Measurements from ENCODE around the gene PDE11A.

Gene PDE11A

GRCh38 chr2:177694348-177694747, 378.2 kb downstream of the PDE11A start:
- no peak for DNase-seq (ENCODE audit: low read depth, low spot score)

DNA sequence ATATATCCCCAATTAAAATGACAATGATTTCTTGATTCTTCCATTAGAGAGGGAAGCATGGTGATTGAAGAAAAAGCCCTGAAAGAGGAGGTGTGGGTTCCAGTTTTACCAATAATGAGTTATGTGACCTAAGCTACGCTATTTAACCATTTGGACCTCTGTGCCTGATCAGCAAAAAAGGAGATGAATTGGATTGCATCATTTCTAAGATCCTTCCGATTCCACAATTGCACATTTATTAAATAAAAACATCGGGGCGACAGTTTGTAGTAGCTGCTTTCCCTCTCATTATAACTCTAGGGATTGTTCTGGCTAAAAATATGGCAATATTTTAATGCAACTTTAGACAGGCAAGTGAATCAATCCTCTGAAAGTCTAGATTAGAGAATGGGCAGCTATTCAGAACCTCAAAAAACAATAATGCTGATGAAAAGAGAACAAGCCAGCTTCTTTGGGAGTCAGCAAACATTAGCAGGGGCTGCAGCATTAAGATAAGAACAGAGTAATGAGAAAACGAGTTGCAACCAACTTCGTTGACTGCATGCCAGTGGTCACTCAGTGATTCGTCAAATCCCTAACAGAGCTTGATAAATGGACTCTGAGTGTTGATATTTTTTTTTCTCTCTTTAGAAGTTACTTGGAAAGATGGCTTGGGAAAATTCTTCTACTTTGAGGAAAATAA, 378.8 kb downstream of the PDE11A start:
- DNase-seq (ENCODE audit: low read depth, low spot score) = no peak

- DNase-seq (ENCODE audit: low read depth, low spot score) = no peak
Measured at GRCh38 chr2:177692783-177693269, 379.8 kb downstream of the PDE11A start.

DNA sequence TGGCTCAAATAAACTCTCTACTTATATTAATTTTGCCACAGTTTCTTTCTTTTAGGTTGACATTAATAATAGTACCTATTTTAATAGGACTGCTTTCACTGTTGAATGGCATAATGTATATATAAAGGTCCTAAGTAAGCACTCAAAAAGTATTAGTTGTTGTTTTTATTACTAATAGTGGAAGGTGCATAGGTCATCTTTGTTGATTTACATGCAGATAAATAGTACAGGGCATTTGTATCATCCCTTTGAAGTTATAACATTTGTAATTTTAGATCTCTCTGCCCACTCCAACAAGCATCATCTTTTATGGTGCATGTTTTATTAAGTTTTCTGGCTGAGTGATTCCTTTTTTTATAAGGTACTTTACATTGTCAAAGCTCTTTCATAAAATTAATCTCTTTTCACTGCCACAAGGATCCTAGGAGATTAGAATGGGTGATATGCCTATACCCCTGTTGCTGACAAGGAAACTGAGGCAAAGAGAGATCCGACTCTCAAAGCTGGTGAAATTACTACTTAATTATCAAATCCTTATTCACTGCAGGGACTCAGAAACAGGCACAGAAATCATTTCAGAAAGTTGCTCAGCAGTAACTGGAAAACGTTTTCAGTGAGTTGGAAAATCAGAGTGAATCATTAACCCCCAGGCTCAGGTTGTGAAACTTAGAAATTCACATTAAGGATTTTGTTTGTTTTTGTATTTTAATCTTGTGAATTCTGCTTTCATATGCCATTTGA, 380.4 kb downstream of the PDE11A start:
- no peak for DNase-seq (ENCODE audit: low read depth, low spot score)

DNA sequence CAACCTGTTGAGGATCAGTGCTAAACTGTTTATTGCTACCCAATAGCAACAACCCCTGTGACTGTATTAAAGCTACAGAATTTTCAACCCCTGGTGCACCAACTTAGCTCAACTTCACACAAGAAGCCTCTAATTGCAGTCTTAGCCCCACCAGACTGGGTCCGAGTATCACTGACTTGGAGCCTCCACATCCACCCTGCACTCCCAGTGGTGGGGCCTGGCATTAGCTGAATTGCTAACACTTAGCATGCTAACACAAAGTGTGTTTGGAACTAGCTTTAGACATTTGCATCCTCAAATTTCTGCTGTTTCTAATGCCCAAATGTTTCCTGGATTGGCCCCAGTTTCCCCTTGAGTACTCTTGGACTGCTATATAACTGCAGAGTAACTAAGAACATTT, 381.4 kb downstream of the PDE11A start:
- DNase-seq (ENCODE audit: low read depth, low spot score) = no peak

GRCh38 chr2:177689623-177690022, 383.0 kb downstream of the PDE11A start:
- no peak for DNase-seq (ENCODE audit: low read depth, low spot score)

DNA sequence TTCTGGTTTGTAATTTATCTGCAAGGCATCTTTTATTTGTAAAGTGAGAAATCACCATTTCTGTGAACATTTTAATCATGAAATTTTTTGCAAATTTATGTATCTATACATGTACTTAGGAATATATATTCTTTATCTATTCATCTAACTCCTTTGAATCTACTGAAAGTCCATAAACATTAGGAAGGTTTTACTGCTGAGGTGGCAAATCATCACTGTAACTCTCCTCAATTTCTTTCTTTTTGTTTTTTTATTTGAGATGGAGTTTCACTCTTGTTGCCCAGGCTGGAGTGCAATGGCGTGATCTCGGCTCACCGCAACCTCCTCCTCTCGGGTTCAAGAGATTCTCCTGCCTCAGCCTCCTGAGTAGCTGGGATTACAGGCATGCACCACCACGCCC, 383.7 kb downstream of the PDE11A start:
- no peak for DNase-seq (ENCODE audit: low read depth, low spot score)

- no peak for DNase-seq (ENCODE audit: low read depth, low spot score)
Measured at GRCh38 chr2:177683661-177684069, 388.9 kb downstream of the PDE11A start.

DNA sequence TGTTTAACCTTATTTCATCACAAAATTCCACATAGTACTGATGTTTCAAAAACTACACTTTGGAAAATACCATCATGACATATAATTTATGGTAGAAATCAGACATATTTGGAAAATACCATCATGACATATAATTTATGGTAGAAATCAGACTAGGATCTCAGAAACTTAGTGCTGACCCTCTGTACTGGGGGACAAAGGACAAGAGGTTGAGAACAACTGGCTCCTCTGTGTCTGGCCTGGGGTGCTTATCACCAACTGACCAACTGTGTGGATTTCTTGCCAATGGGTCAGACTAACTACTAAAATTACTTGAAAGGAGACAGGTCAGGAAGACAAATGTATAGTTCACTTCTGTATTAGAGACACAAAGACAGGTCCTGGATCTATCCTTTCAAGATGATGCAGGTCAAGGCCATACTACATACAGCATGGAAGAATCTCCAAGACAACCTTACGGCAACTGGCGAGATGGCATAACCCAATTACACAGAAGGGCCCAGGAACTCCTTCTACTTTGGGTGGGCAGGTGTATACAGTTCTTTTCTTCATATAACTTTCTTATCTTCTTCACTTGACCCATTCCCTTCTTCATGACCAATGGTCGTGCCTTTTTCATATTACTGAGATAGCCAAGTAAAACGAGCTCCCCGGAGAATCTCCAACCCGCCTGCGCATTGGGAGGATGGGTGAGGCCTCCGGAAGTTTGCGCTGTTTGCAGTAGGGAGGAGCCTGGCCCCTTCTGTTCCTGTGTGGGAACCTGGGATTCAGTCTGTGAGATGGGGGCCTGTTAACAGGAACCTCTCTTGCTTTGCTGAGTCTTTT, 389.5 kb downstream of the PDE11A start:
- DNase-seq (ENCODE audit: low read depth, low spot score) = no peak

DNA sequence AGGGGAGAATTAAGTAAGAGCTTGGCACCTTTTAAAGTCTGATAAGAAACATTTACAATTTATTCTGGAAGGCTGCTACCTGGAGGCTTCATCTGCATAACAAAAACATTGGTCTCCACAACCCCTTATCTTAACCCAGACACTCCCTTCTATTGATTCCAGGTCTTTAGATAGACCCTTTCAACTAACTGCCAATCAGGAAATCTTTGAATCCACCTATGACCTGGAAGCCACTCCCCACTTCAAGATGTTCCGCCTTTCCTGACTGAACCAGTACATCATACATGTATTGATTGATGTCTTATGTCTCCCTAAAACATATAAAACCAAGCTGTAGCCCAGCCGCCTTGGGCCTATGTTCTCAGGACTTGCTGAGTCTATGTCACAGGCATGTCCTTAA, 390.6 kb downstream of the PDE11A start:
- DNase-seq (ENCODE audit: low read depth, low spot score) = no peak

GRCh38 chr2:177680866-177681712, 391.5 kb downstream of the PDE11A start:
- no peak for DNase-seq (ENCODE audit: low read depth, low spot score)

- no peak for DNase-seq (ENCODE audit: low read depth, low spot score)
Measured at GRCh38 chr2:177679611-177680605, 392.7 kb downstream of the PDE11A start.

DNA sequence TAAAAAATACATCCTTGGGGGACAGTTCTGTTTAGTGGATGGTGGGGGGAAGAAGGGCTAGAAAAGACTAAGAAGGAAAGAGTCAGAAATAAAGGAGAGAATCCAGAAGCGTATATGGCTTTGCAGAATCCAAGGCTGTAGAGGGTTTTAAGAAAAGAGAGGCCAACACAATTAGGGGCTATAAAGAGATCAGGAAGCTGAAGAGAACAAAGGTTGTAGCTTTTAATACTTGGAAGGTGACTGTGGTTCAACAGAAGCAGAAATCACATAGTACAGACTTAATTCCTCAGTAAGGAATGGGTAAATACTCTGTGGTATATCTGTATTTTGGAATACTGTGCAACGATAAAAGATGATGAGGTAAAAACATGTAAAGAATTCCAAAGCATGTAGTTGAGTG, 393.6 kb downstream of the PDE11A start:
- DNase-seq (ENCODE audit: low read depth, low spot score) = no peak

DNA sequence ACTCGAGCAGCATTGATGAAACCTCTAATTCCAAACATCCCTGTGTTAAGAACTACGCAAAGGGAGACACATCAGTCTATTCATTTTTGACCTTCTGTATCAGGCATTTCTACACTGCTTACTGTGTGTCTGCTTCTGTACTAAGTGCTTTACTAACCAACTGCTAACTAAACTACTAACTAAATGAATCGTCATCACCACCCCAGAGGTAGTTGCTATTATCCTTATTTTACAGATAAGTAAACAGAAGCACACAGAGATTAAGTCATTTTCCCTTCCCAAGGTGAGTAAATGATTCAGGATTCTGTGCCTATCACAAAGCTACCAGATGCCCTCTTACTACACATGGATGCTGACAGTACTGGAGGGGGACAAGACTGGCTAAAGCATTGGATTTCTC, 395.9 kb downstream of the PDE11A start:
- DNase-seq (ENCODE audit: low read depth, low spot score) = no peak

GRCh38 chr2:177675825-177676224, 396.8 kb downstream of the PDE11A start:
- no peak for DNase-seq (ENCODE audit: low read depth, low spot score)

DNA sequence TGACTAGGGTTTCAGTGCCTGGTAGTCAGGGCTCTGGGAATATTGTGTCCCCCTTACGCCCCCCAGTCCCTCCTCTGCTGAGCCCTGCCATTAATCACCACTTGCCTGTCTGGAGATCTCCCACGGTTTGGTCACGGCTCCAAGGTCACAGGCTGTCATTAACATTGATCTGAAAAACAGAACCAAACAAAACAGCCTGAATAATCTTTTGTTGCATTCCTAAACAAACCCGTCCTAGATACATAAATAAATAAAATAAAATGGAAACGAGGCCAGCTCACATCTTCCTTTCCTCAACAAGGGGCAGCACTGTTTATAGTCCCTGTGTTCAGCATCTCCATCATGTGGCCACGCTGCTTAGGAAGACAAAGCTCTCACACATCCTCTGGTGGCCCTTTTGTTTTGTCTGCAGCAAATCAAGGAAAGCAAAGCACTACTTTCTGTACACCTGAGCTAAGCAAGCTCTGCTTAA, 397.2 kb downstream of the PDE11A start:
- no peak for DNase-seq (ENCODE audit: low read depth, low spot score)

DNA sequence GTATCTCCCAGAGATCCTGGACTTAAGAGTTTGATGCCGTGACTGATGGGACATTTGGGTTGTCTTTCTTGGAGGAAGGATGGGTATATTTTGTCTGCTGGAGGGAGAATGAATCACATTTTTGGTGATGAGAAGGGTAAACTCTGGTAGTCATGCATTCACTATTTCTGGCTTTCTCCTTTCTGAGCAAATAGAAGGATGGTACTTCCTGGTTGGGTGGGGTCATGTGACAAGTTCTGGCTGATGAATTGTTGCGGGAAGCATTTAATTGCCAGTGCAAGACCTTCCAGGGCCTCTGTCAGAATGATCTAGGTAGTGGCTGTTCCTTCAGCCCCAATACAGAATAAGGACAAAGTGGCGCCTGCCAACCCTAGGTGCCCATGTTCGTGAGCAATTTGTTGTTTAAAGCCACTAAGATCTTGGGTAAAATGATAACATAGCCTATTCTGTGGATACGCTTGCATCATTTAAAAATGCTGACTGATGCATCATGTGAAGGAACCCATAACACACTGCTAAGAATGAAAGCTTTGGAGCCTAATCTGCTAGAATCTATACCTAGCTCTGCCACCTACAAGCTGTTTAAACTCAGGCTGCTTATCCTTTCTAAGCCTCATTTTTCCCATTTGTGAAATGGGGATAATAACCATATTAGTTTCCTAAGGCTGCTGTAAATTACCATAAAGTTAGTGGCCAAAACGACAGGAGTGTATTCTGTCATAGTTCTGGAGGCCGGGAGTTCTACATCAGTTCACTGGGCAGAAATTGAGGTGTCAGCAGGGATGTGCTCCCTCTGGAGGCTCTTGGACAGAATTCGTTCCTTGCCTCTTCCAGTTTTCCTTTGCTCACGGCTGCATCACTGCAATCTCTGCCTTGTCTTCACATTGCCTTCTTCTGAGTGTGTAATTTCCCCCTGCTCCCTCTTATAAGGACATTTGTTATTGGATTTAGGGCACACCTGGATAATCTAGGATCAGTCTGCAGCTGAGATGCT, 398.7 kb downstream of the PDE11A start:
- no peak for DNase-seq (ENCODE audit: low read depth, low spot score)

- no peak for DNase-seq (ENCODE audit: low read depth, low spot score)
Measured at GRCh38 chr2:177671662-177672061, 400.9 kb downstream of the PDE11A start.

Measured in iPS DF 19.7 (cell line).